Sigmoid colon (tissue), 4 donors: Measurements from ENCODE around the gene GPR142.

Source experiments
- EP300 ChIP-seq, 4 donors: sonication (generic); formaldehyde crosslinking; IDR thresholded peaks; one replicate each; pipeline ENCODE4 v1.6.1; 2017; ENCODE audit warnings: antibody characterized with exemption in 4 of 4
- POLR2A ChIP-seq, 2 donors: fragments of 450-650 bp; IDR thresholded peaks; one replicate each; pipeline ENCODE4 v1.6.1; 2016; ENCODE audit warnings: antibody characterized with exemption in 2 of 2, mild to moderate bottlenecking in 2 of 2, moderate library complexity in 2 of 2
- POLR2AphosphoS5 ChIP-seq, 4 donors: sonication (generic); formaldehyde crosslinking; IDR thresholded peaks; one replicate each; pipeline ENCODE4 v1.6.1; 2017; ENCODE audit warnings: antibody characterized with exemption in 4 of 4
- TF ChIP-seq, protein P1 (sequence below), 4 experiments: fragments of 450-650 bp in 3 of 4; fragments of 200-600 bp in 1 of 4; IDR thresholded peaks; one replicate each; pipeline ENCODE4 v1.5.1; 2016 to 2019; ENCODE audit warnings: antibody characterized with exemption in 4 of 4, mild to moderate bottlenecking in 3 of 4, moderate library complexity in 2 of 4

DNA sequence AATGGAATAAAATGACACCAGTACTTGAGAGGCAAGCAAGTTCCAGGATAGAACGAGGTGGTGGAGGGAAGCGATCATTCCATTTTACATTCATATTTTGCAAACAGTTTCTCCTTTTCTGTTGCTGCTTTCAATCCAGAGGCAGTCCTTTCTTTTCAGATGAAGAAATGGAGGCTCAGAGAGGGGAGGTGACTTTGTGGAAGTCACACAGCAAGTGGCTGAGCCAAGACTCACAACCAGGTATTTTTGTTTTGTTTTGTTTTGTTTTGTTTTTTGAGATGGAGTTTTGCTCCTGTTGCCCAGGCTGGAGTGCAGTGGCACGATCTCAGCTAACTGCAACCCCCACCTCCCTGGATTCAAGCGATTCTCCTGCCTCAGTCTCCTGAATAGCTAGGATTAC lies 29.3 kb downstream of the GPR142 start:
- TF ChIP-seq, protein P1, sequence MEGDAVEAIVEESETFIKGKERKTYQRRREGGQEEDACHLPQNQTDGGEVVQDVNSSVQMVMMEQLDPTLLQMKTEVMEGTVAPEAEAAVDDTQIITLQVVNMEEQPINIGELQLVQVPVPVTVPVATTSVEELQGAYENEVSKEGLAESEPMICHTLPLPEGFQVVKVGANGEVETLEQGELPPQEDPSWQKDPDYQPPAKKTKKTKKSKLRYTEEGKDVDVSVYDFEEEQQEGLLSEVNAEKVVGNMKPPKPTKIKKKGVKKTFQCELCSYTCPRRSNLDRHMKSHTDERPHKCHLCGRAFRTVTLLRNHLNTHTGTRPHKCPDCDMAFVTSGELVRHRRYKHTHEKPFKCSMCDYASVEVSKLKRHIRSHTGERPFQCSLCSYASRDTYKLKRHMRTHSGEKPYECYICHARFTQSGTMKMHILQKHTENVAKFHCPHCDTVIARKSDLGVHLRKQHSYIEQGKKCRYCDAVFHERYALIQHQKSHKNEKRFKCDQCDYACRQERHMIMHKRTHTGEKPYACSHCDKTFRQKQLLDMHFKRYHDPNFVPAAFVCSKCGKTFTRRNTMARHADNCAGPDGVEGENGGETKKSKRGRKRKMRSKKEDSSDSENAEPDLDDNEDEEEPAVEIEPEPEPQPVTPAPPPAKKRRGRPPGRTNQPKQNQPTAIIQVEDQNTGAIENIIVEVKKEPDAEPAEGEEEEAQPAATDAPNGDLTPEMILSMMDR (IDR thresholded peaks at IDR 0.05) = no peak
- TF ChIP-seq POLR2AphosphoS5 (IDR thresholded peaks at IDR 0.05) = no peak
- TF ChIP-seq POLR2A (IDR thresholded peaks at IDR 0.05) = no peak
- no peak for TF ChIP-seq EP300 (IDR thresholded peaks at IDR 0.05)
